NCI-H146 treated with DMSO at 0.1 percent for 48 hours (cell line): ENCODE data around the gene SMIM30.
"Not testable (repeated sequence)": the region's sequence is repeated elsewhere in the genome, so short reads cannot be mapped to it uniquely, and the experiment has no call there.

Experiments
- DNase-seq: peaks from one replicate; lab custom pipeline; 2025; ENCODE audit not compliant: unreplicated experiment; lab: John Stamatoyannopoulos, UW

SMIM30 gene

GRCh38 chr7:113118074-113118959 is at the start of gene SMIM30:
TSS of gene SMIM30 (minus strand) at chr7:113118554. CDS start at chr7:113117578, 976 bp downstream.
- DNase-seq = peak; percentile 84

- not testable (repeated sequence) for DNase-seq
Observed at GRCh38 chr7:113166176-113166575, 47.8 kb upstream of the SMIM30 start.

- no peak for DNase-seq
Observed at GRCh38 chr7:113161050-113161449, 42.7 kb upstream of the SMIM30 start.

GRCh38 chr7:113159746-113160339 is 41.5 kb upstream of the SMIM30 start:
- DNase-seq = peak; percentile 2

GRCh38 chr7:113158756-113159155 is 40.4 kb upstream of the SMIM30 start:
- no peak for DNase-seq

GRCh38 chr7:113154117-113154516 is 35.8 kb upstream of the SMIM30 start:
- no peak for DNase-seq

GRCh38 chr7:113144817-113145216 is 26.5 kb upstream of the SMIM30 start:
- no peak for DNase-seq

- DNase-seq = no peak
Observed at GRCh38 chr7:113143486-113144257, 25.3 kb upstream of the SMIM30 start.

- no peak for DNase-seq
Observed at GRCh38 chr7:113142385-113143119, 24.2 kb upstream of the SMIM30 start.

GRCh38 chr7:113141803-113142202 is 23.4 kb upstream of the SMIM30 start:
- DNase-seq = no peak

GRCh38 chr7:113140956-113141355 is 22.6 kb upstream of the SMIM30 start:
- DNase-seq = no peak

GRCh38 chr7:113137241-113137640 is 18.9 kb upstream of the SMIM30 start:
- no peak for DNase-seq

GRCh38 chr7:113134025-113134424 is 15.7 kb upstream of the SMIM30 start:
- no peak for DNase-seq

GRCh38 chr7:113131367-113131766 is 13.0 kb upstream of the SMIM30 start:
- DNase-seq = no peak

- DNase-seq = no peak
Observed at GRCh38 chr7:113128031-113128430, 9.7 kb upstream of the SMIM30 start.

- no peak for DNase-seq
Observed at GRCh38 chr7:113125728-113126127, 7.4 kb upstream of the SMIM30 start.

- no peak for DNase-seq
Observed at GRCh38 chr7:113122744-113123143, 4.4 kb upstream of the SMIM30 start.

GRCh38 chr7:113120647-113121046 is 2.3 kb upstream of the SMIM30 start:
- no peak for DNase-seq

- DNase-seq = no peak
Observed at GRCh38 chr7:113119429-113119828, 1.1 kb upstream of the SMIM30 start.

- not testable (repeated sequence) for DNase-seq
Observed at GRCh38 chr7:113117374-113117774, 980 bp downstream of the SMIM30 start.

GRCh38 chr7:113113912-113114311 is 4.4 kb downstream of the SMIM30 start:
- DNase-seq = no peak
